Measurements from ENCODE around the gene SKAP1. TPM values are rescaled to one million over a fixed set of nuclear protein-coding genes. Genes with fewer than 3 reads are reported as not detected.
A peak's percentile ranks its signal among the peaks of the same experiment; 100 is the strongest.
"Not testable (repeated sequence)": the region's sequence is repeated elsewhere in the genome, so short reads cannot be mapped to it uniquely, and the experiment has no call there.

Gene SKAP1
- total and polyA plus RNA-seq, 2 donors (not counting 1 experiment from before 2014, with no cell fraction given) = not detected

GRCh38 chr17:48247603-48248002, 182.4 kb downstream of the SKAP1 start:
- Histone ChIP-seq H3K4me3 (replicated peaks in 1 of 4; ENCODE audit: control extremely low read depth in 1 of 4, insufficient read depth in 1 of 4, low read depth in 3 of 4, low read length in 4 of 4) (no peak overlapping the region), H3K4me2 (ENCODE audit: extremely low read depth, insufficient read depth, low read length) (no peak overlapping the region), H3K79me2 (ENCODE audit: control insufficient read depth, insufficient read depth, low read length) (no peaks in the 10 kb centered on the region), H3K27me3 (ENCODE audit: control insufficient read depth, insufficient read depth, low read length) (peaks cover 1% of the 10 kb centered on the region), H3K9ac (ENCODE audit: insufficient read depth, low read length) (no peak overlapping the region), H3K4me1 (ENCODE audit: control insufficient read depth, extremely low read depth, insufficient read depth, low read length) (peaks cover 5% of the 10 kb centered on the region), H3K36me3 (ENCODE audit: control insufficient read depth, insufficient read depth, low read length) (no peaks in the 10 kb centered on the region), H3K27ac (ENCODE audit: insufficient read depth, low read length) (no peak overlapping the region), H4K20me1 (ENCODE audit: control insufficient read depth, extremely low read depth, insufficient read depth, low read length) (no peaks in the 10 kb centered on the region), H2AFZ (ENCODE audit: low read length) (no peak overlapping the region), H3K9me3 (ENCODE audit: control insufficient read depth, insufficient read depth, low read depth, low read length) (no peaks in the 10 kb centered on the region)
- TF ChIP-seq, protein P1, sequence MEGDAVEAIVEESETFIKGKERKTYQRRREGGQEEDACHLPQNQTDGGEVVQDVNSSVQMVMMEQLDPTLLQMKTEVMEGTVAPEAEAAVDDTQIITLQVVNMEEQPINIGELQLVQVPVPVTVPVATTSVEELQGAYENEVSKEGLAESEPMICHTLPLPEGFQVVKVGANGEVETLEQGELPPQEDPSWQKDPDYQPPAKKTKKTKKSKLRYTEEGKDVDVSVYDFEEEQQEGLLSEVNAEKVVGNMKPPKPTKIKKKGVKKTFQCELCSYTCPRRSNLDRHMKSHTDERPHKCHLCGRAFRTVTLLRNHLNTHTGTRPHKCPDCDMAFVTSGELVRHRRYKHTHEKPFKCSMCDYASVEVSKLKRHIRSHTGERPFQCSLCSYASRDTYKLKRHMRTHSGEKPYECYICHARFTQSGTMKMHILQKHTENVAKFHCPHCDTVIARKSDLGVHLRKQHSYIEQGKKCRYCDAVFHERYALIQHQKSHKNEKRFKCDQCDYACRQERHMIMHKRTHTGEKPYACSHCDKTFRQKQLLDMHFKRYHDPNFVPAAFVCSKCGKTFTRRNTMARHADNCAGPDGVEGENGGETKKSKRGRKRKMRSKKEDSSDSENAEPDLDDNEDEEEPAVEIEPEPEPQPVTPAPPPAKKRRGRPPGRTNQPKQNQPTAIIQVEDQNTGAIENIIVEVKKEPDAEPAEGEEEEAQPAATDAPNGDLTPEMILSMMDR (conservative IDR thresholded peaks at IDR 0.05 in 1 of 2, IDR thresholded peaks at IDR 0.05 in 1 of 2; ENCODE audit: low read depth in 1 of 2, low read length in 2 of 2) = no peak
- no peak for TF ChIP-seq EZH2 (IDR thresholded peaks at IDR 0.05; ENCODE audit: low read length, missing control alignments)
- no peak for DNase-seq (ENCODE audit: low read depth in 2 of 2)

GRCh38 chr17:48247038-48247437, 183.0 kb downstream of the SKAP1 start:
- Histone ChIP-seq H3K4me1 (ENCODE audit: control insufficient read depth, extremely low read depth, insufficient read depth, low read length) (peaks cover 5% of the 10 kb centered on the region), H3K36me3 (ENCODE audit: control insufficient read depth, insufficient read depth, low read length) (no peaks in the 10 kb centered on the region), H3K27me3 (ENCODE audit: control insufficient read depth, insufficient read depth, low read length) (no peaks in the 10 kb centered on the region)

GRCh38 chr17:48246612-48247011, 183.4 kb downstream of the SKAP1 start:
- no peak overlapping the region for H3K9ac ChIP-seq (ENCODE audit: insufficient read depth, low read length)
- no peaks in the 10 kb centered on the region for H3K9me3 ChIP-seq (ENCODE audit: control insufficient read depth, insufficient read depth, low read depth, low read length)
- no peak overlapping the region for H3K27ac ChIP-seq (ENCODE audit: insufficient read depth, low read length)
- H3K4me1 ChIP-seq (ENCODE audit: control insufficient read depth, extremely low read depth, insufficient read depth, low read length) = peaks cover 5% of the 10 kb centered on the region
- H4K20me1 ChIP-seq (ENCODE audit: control insufficient read depth, extremely low read depth, insufficient read depth, low read length) = no peaks in the 10 kb centered on the region
- no peaks in the 10 kb centered on the region for H3K27me3 ChIP-seq (ENCODE audit: control insufficient read depth, insufficient read depth, low read length)
- no peaks in the 10 kb centered on the region for H3K79me2 ChIP-seq (ENCODE audit: control insufficient read depth, insufficient read depth, low read length)
- peak in 1 of 2 donors; percentile 64 for DNase-seq (ENCODE audit: low read depth in 2 of 2)
- no peak overlapping the region for H3K4me3 ChIP-seq (replicated peaks in 1 of 4; ENCODE audit: control extremely low read depth in 1 of 4, insufficient read depth in 1 of 4, low read depth in 3 of 4, low read length in 4 of 4)
- no peaks in the 10 kb centered on the region for H3K36me3 ChIP-seq (ENCODE audit: control insufficient read depth, insufficient read depth, low read length)
- TF ChIP-seq EZH2 (IDR thresholded peaks at IDR 0.05; ENCODE audit: low read length, missing control alignments) = no peak
- H2AFZ ChIP-seq (ENCODE audit: low read length) = no peak overlapping the region
- H3K4me2 ChIP-seq (ENCODE audit: extremely low read depth, insufficient read depth, low read length) = no peak overlapping the region

More at GRCh38 chr17:48247038-48247437, 183.0 kb downstream of the SKAP1 start:
- Histone ChIP-seq H3K4me2 (ENCODE audit: extremely low read depth, insufficient read depth, low read length) (no peak overlapping the region), H3K9me3 (ENCODE audit: control insufficient read depth, insufficient read depth, low read depth, low read length) (no peaks in the 10 kb centered on the region), H2AFZ (ENCODE audit: low read length) (no peak overlapping the region), H3K9ac (ENCODE audit: insufficient read depth, low read length) (no peak overlapping the region), H3K4me3 (replicated peaks in 1 of 4; ENCODE audit: control extremely low read depth in 1 of 4, insufficient read depth in 1 of 4, low read depth in 3 of 4, low read length in 4 of 4) (no peak overlapping the region), H4K20me1 (ENCODE audit: control insufficient read depth, extremely low read depth, insufficient read depth, low read length) (no peaks in the 10 kb centered on the region), H3K27ac (ENCODE audit: insufficient read depth, low read length) (no peak overlapping the region), H3K79me2 (ENCODE audit: control insufficient read depth, insufficient read depth, low read length) (no peaks in the 10 kb centered on the region)
- no peak for TF ChIP-seq EZH2 (IDR thresholded peaks at IDR 0.05; ENCODE audit: low read length, missing control alignments)
- TF ChIP-seq, protein P1 (conservative IDR thresholded peaks at IDR 0.05 in 1 of 2, IDR thresholded peaks at IDR 0.05 in 1 of 2; ENCODE audit: low read depth in 1 of 2, low read length in 2 of 2) = no peak
- no peak for DNase-seq (ENCODE audit: low read depth in 2 of 2)

- not testable (repeated sequence) for H3K9ac ChIP-seq (ENCODE audit: insufficient read depth, low read length); H3K36me3 ChIP-seq (ENCODE audit: control insufficient read depth, insufficient read depth, low read length); H3K4me3 ChIP-seq (replicated peaks in 1 of 4; ENCODE audit: control extremely low read depth in 1 of 4, insufficient read depth in 1 of 4, low read depth in 3 of 4, low read length in 4 of 4); H4K20me1 ChIP-seq (ENCODE audit: control insufficient read depth, extremely low read depth, insufficient read depth, low read length); H2AFZ ChIP-seq (ENCODE audit: low read length); H3K9me3 ChIP-seq (ENCODE audit: control insufficient read depth, insufficient read depth, low read depth, low read length); H3K79me2 ChIP-seq (ENCODE audit: control insufficient read depth, insufficient read depth, low read length); DNase-seq (ENCODE audit: low read depth in 2 of 2); H3K27ac ChIP-seq (ENCODE audit: insufficient read depth, low read length); H3K4me2 ChIP-seq (ENCODE audit: extremely low read depth, insufficient read depth, low read length); H3K27me3 ChIP-seq (ENCODE audit: control insufficient read depth, insufficient read depth, low read length)
- H3K4me1 ChIP-seq (ENCODE audit: control insufficient read depth, extremely low read depth, insufficient read depth, low read length) = peaks cover 14% of the 10 kb centered on the region
Measured at GRCh38 chr17:48245465-48246033, 184.5 kb downstream of the SKAP1 start.
